ENCODE data around the gene ATG4A. TPM values are rescaled to one million over a fixed set of nuclear protein-coding genes. Genes with fewer than 3 reads are reported as not detected.

The ATG4A gene
- total RNA-seq, 5 donors from 2014 or later (not counting 1 experiment from before 2014, with no cell fraction given), result 6.2 to 10.1 (median 8.7) TPM

- ChIA-PET CTCF (no interaction called here), POLR2A (no interaction called here)
- H3K9me3 Mint-ChIP-seq, result no peaks in the 10 kb centered on the region
- H3K4me1 ChIP-seq (ENCODE audit: control insufficient read depth in 1 of 2, extremely low read depth in 1 of 2, insufficient read depth in 2 of 2, low read length in 2 of 2), result no peaks in the 10 kb centered on the region
- peaks cover 0 to 16% of the 10 kb centered on the region in 2 donors for H3K27me3 Mint-ChIP-seq
- no CpG with 5 or more reads among the region's 1 CpG for WGBS (ENCODE audit: insufficient coverage)
- no peaks in the 10 kb centered on the region for H3K27me3 ChIP-seq (replicated peaks in 1 of 2; ENCODE audit: control insufficient read depth in 2 of 2, extremely low read depth in 1 of 2, insufficient read depth in 2 of 2, low read length in 1 of 2)
- no peak for DNase-seq
- no peak overlapping the region for H3K27ac ChIP-seq (ENCODE audit: low read length)
- ATAC-seq (replicated peaks in 1 of 4), result no peak
- H3K4me3 ChIP-seq (ENCODE audit: control insufficient read depth in 1 of 2, extremely low read depth in 1 of 2, low read length in 1 of 2), result no peak overlapping the region
- H3K4me3 Mint-ChIP-seq, result no peak overlapping the region
- no peaks in the 10 kb centered on the region for H3K9me3 ChIP-seq
- peaks cover 16% of the 10 kb centered on the region for H3K36me3 Mint-ChIP-seq
- peaks cover 0 to 1% (median 0%) of the 10 kb centered on the region in 3 donors for H3K4me1 Mint-ChIP-seq
- H3K36me3 ChIP-seq (ENCODE audit: control insufficient read depth in 2 of 2, extremely low read depth in 1 of 2, insufficient read depth in 1 of 2, low read length in 1 of 2), result peaks cover 0 to 16% of the 10 kb centered on the region in 2 donors
- no peak overlapping the region for H3K27ac Mint-ChIP-seq
These were observed 27.6 kb upstream of the ATG4A start for GRCh38 chrX:108064001-108064400.

GRCh38 chrX:108064613-108065012, 27.0 kb upstream of the ATG4A start:
- Mint-ChIP-seq H3K27ac (peak overlapping the region in 1 of 2 donors; percentile 24), H3K27me3 (peaks cover 0 to 18% of the 10 kb centered on the region in 2 donors), H3K9me3 (no peaks in the 10 kb centered on the region), H3K4me3 (no peak overlapping the region), H3K4me1 (peaks cover 0 to 2% (median 0%) of the 10 kb centered on the region in 3 donors), H3K36me3 (peaks cover 13% of the 10 kb centered on the region)
- ATAC-seq (replicated peaks in 1 of 4) (no peak), DNase-seq (no peak)
- H3K27me3 ChIP-seq (replicated peaks in 1 of 2; ENCODE audit: control insufficient read depth in 2 of 2, extremely low read depth in 1 of 2, insufficient read depth in 2 of 2, low read length in 1 of 2), result no peaks in the 10 kb centered on the region
- peaks cover 0 to 16% of the 10 kb centered on the region in 2 donors for H3K36me3 ChIP-seq (ENCODE audit: control insufficient read depth in 2 of 2, extremely low read depth in 1 of 2, insufficient read depth in 1 of 2, low read length in 1 of 2)
- ChIA-PET CTCF (no interaction called here), POLR2A (no interaction called here)
- no peak overlapping the region for H3K4me3 ChIP-seq (ENCODE audit: control insufficient read depth in 1 of 2, extremely low read depth in 1 of 2, low read length in 1 of 2)
- H3K27ac ChIP-seq (ENCODE audit: low read length), result no peak overlapping the region
- H3K9me3 ChIP-seq, result no peaks in the 10 kb centered on the region
- H3K4me1 ChIP-seq (ENCODE audit: control insufficient read depth in 1 of 2, extremely low read depth in 1 of 2, insufficient read depth in 2 of 2, low read length in 2 of 2), result no peaks in the 10 kb centered on the region
- WGBS (ENCODE audit: insufficient coverage), result no CpG with 5 or more reads among the region's 2 CpGs

- H3K9me3 ChIP-seq, result no peaks in the 10 kb centered on the region
- peaks cover 0 to 6% of the 10 kb centered on the region in 2 donors for H3K36me3 ChIP-seq (ENCODE audit: control insufficient read depth in 2 of 2, extremely low read depth in 1 of 2, insufficient read depth in 1 of 2, low read length in 1 of 2)
- WGBS (ENCODE audit: insufficient coverage), result no CpG with 5 or more reads among the region's 1 CpG
- no peaks in the 10 kb centered on the region for H3K27me3 ChIP-seq (replicated peaks in 1 of 2; ENCODE audit: control insufficient read depth in 2 of 2, extremely low read depth in 1 of 2, insufficient read depth in 2 of 2, low read length in 1 of 2)
- H3K4me3 ChIP-seq (ENCODE audit: control insufficient read depth in 1 of 2, extremely low read depth in 1 of 2, low read length in 1 of 2), result no peak overlapping the region
- ATAC-seq (replicated peaks in 1 of 4) (no peak), DNase-seq (no peak)
- ChIA-PET POLR2A (no interaction called here), CTCF (interaction anchor here in 1 of 2 donors (1.3 kb wide), 1 partner anchor 46 kb away, joined by 3 read pairs; no protein-coding TSS in a partner anchor)
- no peaks in the 10 kb centered on the region for H3K4me1 ChIP-seq (ENCODE audit: control insufficient read depth in 1 of 2, extremely low read depth in 1 of 2, insufficient read depth in 2 of 2, low read length in 2 of 2)
- peaks cover 0 to 17% of the 10 kb centered on the region in 2 donors for H3K27me3 Mint-ChIP-seq
- peaks cover 0 to 10% (median 3%) of the 10 kb centered on the region in 3 donors for H3K4me1 Mint-ChIP-seq
- H3K36me3 Mint-ChIP-seq, result peaks cover 6% of the 10 kb centered on the region
- H3K27ac Mint-ChIP-seq, result peak overlapping the region; percentile 16 to 65
- H3K27ac ChIP-seq (ENCODE audit: low read length), result no peak overlapping the region
- H3K4me3 Mint-ChIP-seq, result no peak overlapping the region
- H3K9me3 Mint-ChIP-seq, result no peaks in the 10 kb centered on the region
These were observed 23.5 kb upstream of the ATG4A start for GRCh38 chrX:108068121-108068520.

DNA sequence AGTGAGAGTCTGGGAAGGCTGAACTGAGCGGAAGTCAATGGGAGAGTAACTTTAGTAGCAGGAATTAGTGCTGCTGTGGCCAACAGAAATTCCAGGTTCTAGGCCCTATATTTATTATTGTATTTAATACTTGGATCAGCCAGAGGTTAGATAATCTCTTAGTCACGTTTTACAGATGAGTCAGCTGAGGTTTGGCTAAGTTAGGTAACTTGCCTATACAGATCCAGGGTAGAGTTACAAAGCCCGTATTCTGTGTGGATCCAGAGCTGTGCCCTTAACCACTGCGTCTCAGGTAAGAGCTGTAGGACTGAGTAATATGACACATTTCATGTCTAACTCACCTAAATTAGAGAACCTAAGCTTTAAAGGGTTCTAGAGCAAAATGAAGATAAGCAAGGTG, 20.7 kb upstream of the ATG4A start:
- peaks cover 0 to 22% of the 10 kb centered on the region in 2 donors for H3K36me3 ChIP-seq (ENCODE audit: control insufficient read depth in 2 of 2, extremely low read depth in 1 of 2, insufficient read depth in 1 of 2, low read length in 1 of 2)
- no peak overlapping the region for H3K4me3 ChIP-seq (ENCODE audit: control insufficient read depth in 1 of 2, extremely low read depth in 1 of 2, low read length in 1 of 2)
- H3K27me3 Mint-ChIP-seq, result peaks cover 0 to 29% of the 10 kb centered on the region in 2 donors
- DNase-seq, result no peak
- no peaks in the 10 kb centered on the region for H3K9me3 Mint-ChIP-seq
- ChIA-PET CTCF (interaction anchor here (0.9 to 1.6 kb wide), 5 partner anchors 50 to 408 kb away, joined by 3 to 6 read pairs (median 5); no protein-coding TSS in a partner anchor), POLR2A (interaction anchor here in 1 of 2 donors (0.7 kb wide), 1 partner anchor 69 kb away, joined by 3 read pairs; no protein-coding TSS in a partner anchor)
- H3K4me3 Mint-ChIP-seq, result no peak overlapping the region
- no peak overlapping the region for H3K27ac Mint-ChIP-seq
- H3K27ac ChIP-seq (ENCODE audit: low read length), result no peak overlapping the region
- no peak for ATAC-seq (replicated peaks in 1 of 4)
- H3K9me3 ChIP-seq, result no peaks in the 10 kb centered on the region
- WGBS (ENCODE audit: insufficient coverage), result no CpG with 5 or more reads among the region's 4 CpGs
- no peaks in the 10 kb centered on the region for H3K4me1 ChIP-seq (ENCODE audit: control insufficient read depth in 1 of 2, extremely low read depth in 1 of 2, insufficient read depth in 2 of 2, low read length in 2 of 2)
- peaks cover 0 to 10% (median 3%) of the 10 kb centered on the region in 3 donors for H3K4me1 Mint-ChIP-seq
- H3K27me3 ChIP-seq (replicated peaks in 1 of 2; ENCODE audit: control insufficient read depth in 2 of 2, extremely low read depth in 1 of 2, insufficient read depth in 2 of 2, low read length in 1 of 2), result no peaks in the 10 kb centered on the region
- peaks cover 18% of the 10 kb centered on the region for H3K36me3 Mint-ChIP-seq

- no peak overlapping the region for H3K4me3 Mint-ChIP-seq
- POLR2A ChIA-PET, result no interaction called here
- Histone ChIP-seq H3K9me3 (no peaks in the 10 kb centered on the region), H3K27ac (ENCODE audit: low read length) (no peak overlapping the region), H3K4me3 (ENCODE audit: control insufficient read depth in 1 of 2, extremely low read depth in 1 of 2, low read length in 1 of 2) (no peak overlapping the region), H3K4me1 (ENCODE audit: control insufficient read depth in 1 of 2, extremely low read depth in 1 of 2, insufficient read depth in 2 of 2, low read length in 2 of 2) (no peaks in the 10 kb centered on the region), H3K36me3 (ENCODE audit: control insufficient read depth in 2 of 2, extremely low read depth in 1 of 2, insufficient read depth in 1 of 2, low read length in 1 of 2) (peaks cover 0 to 26% of the 10 kb centered on the region in 2 donors), H3K27me3 (replicated peaks in 1 of 2; ENCODE audit: control insufficient read depth in 2 of 2, extremely low read depth in 1 of 2, insufficient read depth in 2 of 2, low read length in 1 of 2) (no peaks in the 10 kb centered on the region)
- CTCF ChIA-PET, result interaction anchor here (1.0 to 1.1 kb wide), 2 partner anchors 72 to 399 kb away, joined by 3 to 6 read pairs; no protein-coding TSS in a partner anchor
- H3K36me3 Mint-ChIP-seq, result peaks cover 19% of the 10 kb centered on the region
- peak overlapping the region; percentile 23 to 80 for H3K27ac Mint-ChIP-seq
- DNase-seq, result peak in 1 of 35 experiments; percentile 13
- peak in 1 of 4 experiments; percentile 22 for ATAC-seq (replicated peaks in 1 of 4)
- H3K4me1 Mint-ChIP-seq, result peaks cover 0 to 10% (median 3%) of the 10 kb centered on the region in 3 donors
- no peaks in the 10 kb centered on the region for H3K9me3 Mint-ChIP-seq
- WGBS (ENCODE audit: insufficient coverage), result no CpG with 5 or more reads among the region's 1 CpG
- peaks cover 0 to 29% of the 10 kb centered on the region in 2 donors for H3K27me3 Mint-ChIP-seq
These were observed 20.0 kb upstream of the ATG4A start for GRCh38 chrX:108071578-108071977.

DNA sequence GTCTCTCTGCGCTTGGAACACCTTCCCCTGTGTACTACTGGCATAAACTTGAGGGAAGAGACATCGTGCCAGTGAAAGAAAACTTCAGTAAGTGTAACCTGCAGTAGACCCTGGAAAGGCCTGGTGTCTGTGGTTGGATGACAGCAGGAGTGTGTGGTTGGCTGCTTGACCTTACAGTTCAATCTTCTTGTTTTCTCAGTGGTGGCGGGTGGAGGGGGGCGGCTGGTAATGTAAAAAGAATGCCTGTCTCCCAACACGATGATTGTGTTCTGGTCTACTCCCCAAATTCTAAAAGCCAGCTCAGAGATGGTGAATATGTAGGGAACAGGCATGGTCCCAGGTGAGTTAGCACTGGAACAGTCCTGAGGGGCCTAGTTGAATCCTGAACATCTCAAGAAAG, 18.8 kb upstream of the ATG4A start:
- H3K4me1 ChIP-seq (ENCODE audit: control insufficient read depth in 1 of 2, extremely low read depth in 1 of 2, insufficient read depth in 2 of 2, low read length in 2 of 2), result no peaks in the 10 kb centered on the region
- H3K36me3 ChIP-seq (ENCODE audit: control insufficient read depth in 2 of 2, extremely low read depth in 1 of 2, insufficient read depth in 1 of 2, low read length in 1 of 2), result peaks cover 0 to 26% of the 10 kb centered on the region in 2 donors
- POLR2A ChIA-PET, result no interaction called here
- Mint-ChIP-seq H3K36me3 (peaks cover 20% of the 10 kb centered on the region), H3K4me1 (peaks cover 0 to 10% (median 3%) of the 10 kb centered on the region in 3 donors), H3K9me3 (no peaks in the 10 kb centered on the region), H3K4me3 (no peak overlapping the region), H3K27me3 (peaks cover 0 to 27% of the 10 kb centered on the region in 2 donors), H3K27ac (no peak overlapping the region)
- WGBS (ENCODE audit: insufficient coverage), result no CpG with 5 or more reads among the region's 5 CpGs
- DNase-seq (no peak), ATAC-seq (replicated peaks in 1 of 4) (no peak)
- H3K9me3 ChIP-seq, result no peaks in the 10 kb centered on the region
- H3K27ac ChIP-seq (ENCODE audit: low read length), result no peak overlapping the region
- no peaks in the 10 kb centered on the region for H3K27me3 ChIP-seq (replicated peaks in 1 of 2; ENCODE audit: control insufficient read depth in 2 of 2, extremely low read depth in 1 of 2, insufficient read depth in 2 of 2, low read length in 1 of 2)
- CTCF ChIA-PET, result interaction anchor here in 1 of 2 donors (0.7 kb wide), 1 partner anchor 154 kb away, joined by 3 read pairs; no protein-coding TSS in a partner anchor
- no peak overlapping the region for H3K4me3 ChIP-seq (ENCODE audit: control insufficient read depth in 1 of 2, extremely low read depth in 1 of 2, low read length in 1 of 2)
